Gastroesophageal sphincter (tissue), 4 donors: ENCODE measurements around the gene INHBE. TPM values are rescaled to one million over a fixed set of nuclear protein-coding genes. Genes with fewer than 3 reads are reported as not detected.

Experiments used
- ATAC-seq: fragments of 150-250 bp; one replicate; pipeline ENCODE4 v1.9.1; 2016; ENCODE audit warnings: mild to moderate bottlenecking, moderate library complexity
- H3K27ac ChIP-seq, 4 donors: fragments of 200-600 bp; sonication (generic) in 3 of 4; 1 replicate in 3 of 4; 2 replicates in 1 of 4; pipeline ENCODE4 v1.5.1; 2016 to 2019
- H3K27me3 ChIP-seq: fragments of 200-600 bp; sonication (generic); one replicate; pipeline ENCODE4 v1.5.1; 2019
- H3K36me3 ChIP-seq, 2 donors: fragments of 200-600 bp; sonication (generic); one replicate each; pipeline ENCODE4 v1.5.1; 2019; ENCODE audit warnings: control low read depth in 1 of 2
- H3K4me1 ChIP-seq, 3 donors: fragments of 200-600 bp; sonication (generic); 1 replicate in 2 of 3; 2 replicates in 1 of 3; pipeline ENCODE4 v1.5.1; 2016 to 2019; ENCODE audit warnings: control low read depth in 2 of 3
- H3K4me3 ChIP-seq, 2 donors: fragments of 200-600 bp; sonication (generic); one replicate each; pipeline ENCODE4 v1.5.1; 2019; ENCODE audit warnings: mild to moderate bottlenecking in 1 of 2, moderate library complexity in 1 of 2
- H3K9me3 ChIP-seq, 3 donors: fragments of 200-600 bp; sonication (generic); one replicate each; pipeline ENCODE4 v1.5.1; 2017 to 2019; ENCODE audit warnings: control low read depth in 2 of 3
- CTCF ChIP-seq, 4 experiments: fragments of 200-600 bp in 2 of 4; fragments of 450-650 bp in 2 of 4; sonication (generic) in 1 of 4; IDR thresholded peaks; one replicate each; pipeline ENCODE4 v1.5.1; 2017 to 2019; ENCODE audit warnings: antibody characterized with exemption in 4 of 4, mild to moderate bottlenecking in 2 of 4, moderate library complexity in 2 of 4
- EP300 ChIP-seq: sonication (generic); formaldehyde crosslinking; IDR thresholded peaks from one replicate; pipeline ENCODE4 v1.6.1; 2017; ENCODE audit warnings: antibody characterized with exemption, mild to moderate bottlenecking
- POLR2A ChIP-seq, 2 donors: fragments of 450-650 bp; IDR thresholded peaks; one replicate each; pipeline ENCODE4 v1.6.1; 2017; ENCODE audit warnings: antibody characterized with exemption in 2 of 2, mild to moderate bottlenecking in 2 of 2, moderate library complexity in 1 of 2
- POLR2AphosphoS5 ChIP-seq: sonication (generic); formaldehyde crosslinking; IDR thresholded peaks from one replicate; pipeline ENCODE4 v1.6.1; 2017; ENCODE audit warnings: antibody characterized with exemption
- WGBS, 2 donors: methylation state at CpG; one replicate each; pipeline ENCODE4 v1.1.5; 2018; ENCODE audit warnings: low coverage in 1 of 2; 5-methylcytosine and 5-hydroxymethylcytosine counted together
- total RNA-seq, 4 donors: library from RNA; depleted of rRNA; stranded (reverse); fragments of >200 nt; gene quantifications; one replicate each; pipeline ENCODE4 v1.1.0, GENCODE V29; 2016

The INHBE gene
- total RNA-seq, 4 donors from 2014 or later = not detected

- no peaks in the 10 kb centered on the region for H3K36me3 ChIP-seq
- peak overlapping the region in 3 of 4 donors; percentile 42 to 76 (median 48) for H3K27ac ChIP-seq
- TF ChIP-seq CTCF (IDR thresholded peaks at IDR 0.05) = peak; percentile 84 to 96 (median 93)
- TF ChIP-seq POLR2A (IDR thresholded peaks at IDR 0.05) = no peak
- H3K4me3 ChIP-seq = no peak overlapping the region
- H3K9me3 ChIP-seq = no peaks in the 10 kb centered on the region
- peak; percentile 83 for ATAC-seq
- H3K27me3 ChIP-seq = peaks cover 7% of the 10 kb centered on the region
- peaks cover 0 to 13% (median 0%) of the 10 kb centered on the region in 3 donors for H3K4me1 ChIP-seq
- WGBS, 2 donors = 0 to 60% methylated on average over 1 to 3 of the region's 7 CpGs
Observed at GRCh38 chr12:57452937-57453509, 2.1 kb upstream of the INHBE start.

- Histone ChIP-seq H3K4me1 (peaks cover 0 to 22% (median 0%) of the 10 kb centered on the region in 3 donors), H3K27me3 (peaks cover 7% of the 10 kb centered on the region), H3K4me3 (no peak overlapping the region), H3K9me3 (no peaks in the 10 kb centered on the region), H3K27ac (no peak overlapping the region), H3K36me3 (no peaks in the 10 kb centered on the region)
- TF ChIP-seq CTCF (IDR thresholded peaks at IDR 0.05) = no peak
- no peak for TF ChIP-seq POLR2A (IDR thresholded peaks at IDR 0.05)
- TF ChIP-seq POLR2AphosphoS5 = no peak
- TF ChIP-seq EP300 = no peak
- WGBS, 2 donors = 100% methylated on average over 2 of the region's 2 CpGs; no CpG with 5 or more reads in 1 of the 2 donors
- no peak for ATAC-seq
Observed at GRCh38 chr12:57454213-57454565, 918 bp upstream of the INHBE start.

GRCh38 chr12:57455374-57456144 is 452 bp downstream of the INHBE start:
- 23% methylated on average over 2 of the region's 10 CpGs; no CpG with 5 or more reads in 1 of the 2 donors for WGBS, 2 donors
- no peak for ATAC-seq
- H3K9me3 ChIP-seq = no peaks in the 10 kb centered on the region
- H3K4me1 ChIP-seq = peaks cover 0 to 31% (median 7%) of the 10 kb centered on the region in 3 donors
- no peaks in the 10 kb centered on the region for H3K36me3 ChIP-seq
- H3K4me3 ChIP-seq = no peak overlapping the region
- H3K27ac ChIP-seq = no peak overlapping the region
- TF ChIP-seq CTCF (IDR thresholded peaks at IDR 0.05) (no peak), EP300 (no peak), POLR2AphosphoS5 (no peak), POLR2A (IDR thresholded peaks at IDR 0.05) (no peak)
- peaks cover 9% of the 10 kb centered on the region for H3K27me3 ChIP-seq

- 12 to 15% methylated on average over 3 to 7 of the region's 15 CpGs for WGBS, 2 donors
- peaks cover 0 to 37% (median 14%) of the 10 kb centered on the region in 3 donors for H3K4me1 ChIP-seq
- peaks cover 15% of the 10 kb centered on the region for H3K27me3 ChIP-seq
- no peak overlapping the region for H3K4me3 ChIP-seq
- TF ChIP-seq EP300 (no peak), CTCF (IDR thresholded peaks at IDR 0.05) (peak in 2 of 4 experiments; percentile 11 to 43)
- no peaks in the 10 kb centered on the region for H3K36me3 ChIP-seq
- ATAC-seq = no peak
- no peaks in the 10 kb centered on the region for H3K9me3 ChIP-seq
- H3K27ac ChIP-seq = no peak overlapping the region
Observed at GRCh38 chr12:57456145-57456700, 1.1 kb downstream of the INHBE start.
